K562 (cell line): ENCODE data around the gene ANAPC16. TPM values are rescaled to one million over a fixed set of nuclear protein-coding genes. Genes with fewer than 3 reads are reported as not detected.

Source experiments
- ATAC-seq: fragments of 200-7000 bp; cut with Tn5 transposase; 3 replicates; pipeline ENCODE4 v1.9.1; 2020; ENCODE audit warnings: moderate library complexity
- BruUV-seq: library from RNA; stranded (reverse); fragments of 400-500 nt; replicated peaks from 2 replicates; lab custom pipeline; 2021; lab: Mats Ljungman, UMichigan
- CTCF ChIA-PET: fragments of 300-600 bp; formaldehyde crosslinking; extraction: SDS; loops from one replicate; lab custom pipeline; 2021; ENCODE audit warnings: low intra/inter-chr PET ratio; lab: Yijun Ruan, JAX
- POLR2A ChIA-PET: fragments of 300-600, 350-650 bp; sonication (Branson Sonifier 250); formaldehyde crosslinking; extraction: SDS; loops from one replicate; lab custom pipeline; 2021; ENCODE audit warnings: antibody characterized with exemption, inconsistent platforms; lab: Yijun Ruan, JAX
- DNase-seq, 4 experiments: peaks; one replicate each; pipeline versions ENCODE4 v3.0.0 to v3.0.0-alpha.2; 2011 to 2018; ENCODE audit warnings: low spot score in 3 of 4, mixed read lengths in 3 of 4; ENCODE audit errors: extremely low read depth in 1 of 4
- FAIRE-seq: peaks from 2 replicates; lab custom pipeline; 2011; peaks lifted over from hg19 to GRCh38; lab: Jason Lieb, UNC
- H2AFZ ChIP-seq: 2 replicates; pipeline ENCODE4 v1.6.0; 2011; ENCODE audit warnings: low read depth, low read length, control low read depth, inconsistent platforms
- H3K27ac ChIP-seq: fragments of 200-600 bp; 3 replicates; pipeline ENCODE4 v1.8.0; 2011; ENCODE audit warnings: low read depth, mild to moderate bottlenecking, control low read depth, inconsistent platforms, low read length, moderate library complexity, mixed read lengths; ENCODE audit errors: extremely low read depth
- H3K27me3 ChIP-seq, 2 experiments: fragments of 300-600 bp in 1 of 2; 2 replicates in 1 of 2; 3 replicates in 1 of 2; pipeline versions ENCODE4 v1.6.0 to v1.8.0; 2011; ENCODE audit warnings: inconsistent platforms in 2 of 2, low read length in 2 of 2, mild to moderate bottlenecking in 1 of 2, mixed read lengths in 1 of 2, moderate library complexity in 1 of 2; ENCODE audit not compliant: control insufficient read depth in 2 of 2, insufficient read depth in 2 of 2
- H3K36me3 ChIP-seq: fragments of 300-600 bp; 3 replicates; pipeline ENCODE4 v1.8.0; 2011; ENCODE audit warnings: mild to moderate bottlenecking, low read length, inconsistent platforms; ENCODE audit not compliant: control insufficient read depth, insufficient read depth
- H3K4me1 ChIP-seq, 2 experiments: fragments of 200-600 bp in 1 of 2; replicated peaks in 1 of 2; 2 replicates in 1 of 2; 3 replicates in 1 of 2; pipeline versions ENCODE4 v1.5.1 to v1.8.0; 2011; ENCODE audit warnings: inconsistent platforms in 2 of 2, low read length in 2 of 2, mild to moderate bottlenecking in 1 of 2, mixed read lengths in 1 of 2, moderate library complexity in 1 of 2; ENCODE audit not compliant: control insufficient read depth in 2 of 2, insufficient read depth in 2 of 2
- H3K4me2 ChIP-seq: 2 replicates; pipeline ENCODE4 v1.6.1; 2011; ENCODE audit warnings: low read length, control low read depth, inconsistent platforms, mixed read lengths; ENCODE audit not compliant: insufficient read depth
- H3K4me3 ChIP-seq: fragments of 200-600 bp; sonication (generic), shearing (Covaris generic); 2 replicates; pipeline ENCODE4 v1.5.1; 2016; ENCODE audit warnings: control low read depth, inconsistent platforms
- H3K79me2 ChIP-seq: fragments of 200-600 bp; 3 replicates; pipeline ENCODE4 v1.8.0; 2011; ENCODE audit warnings: low read length, inconsistent platforms; ENCODE audit not compliant: control insufficient read depth, insufficient read depth
- H3K9ac ChIP-seq, 2 experiments: 2 replicates each; pipeline versions ENCODE4 v1.6.0 to v1.6.1; 2011; ENCODE audit warnings: low read depth in 2 of 2, low read length in 2 of 2, control low read depth in 1 of 2, inconsistent platforms in 1 of 2, mild to moderate bottlenecking in 1 of 2, mixed read lengths in 1 of 2; ENCODE audit not compliant: insufficient read depth in 1 of 2
- H3K9me1 ChIP-seq: one replicate; pipeline ENCODE4 v1.6.0; 2011; ENCODE audit warnings: inconsistent platforms, mild to moderate bottlenecking, low read length, moderate library complexity; ENCODE audit not compliant: control insufficient read depth, insufficient read depth
- H3K9me3 ChIP-seq: replicated peaks from 2 replicates; pipeline ENCODE4 v1.5.1; 2011; ENCODE audit warnings: low read depth, low read length, inconsistent platforms; ENCODE audit not compliant: control insufficient read depth, insufficient read depth
- H4K20me1 ChIP-seq: replicated peaks from 2 replicates; pipeline ENCODE4 v1.6.1; 2011; ENCODE audit warnings: low read length, inconsistent platforms, mixed read lengths; ENCODE audit not compliant: control insufficient read depth, insufficient read depth
- ARID3A ChIP-seq: IDR thresholded peaks from 2 replicates; pipeline ENCODE4 v1.6.1; 2012; ENCODE audit warnings: low read depth, low read length, improper control_type of control experiment, borderline replicate concordance
- EHMT2 ChIP-seq: fragments of 450-650 bp; IDR thresholded peaks from 2 replicates; pipeline ENCODE4 v1.6.1; 2018; ENCODE audit warnings: antibody characterized with exemption
- HMG20B ChIP-seq: fragments of 250-450 bp; sonication (Bioruptor Pico); IDR thresholded peaks from 2 replicates; pipeline ENCODE4 v1.5.0; 2021; ENCODE audit warnings: mild to moderate bottlenecking
- JUNB ChIP-seq: fragments of 450-650 bp; formaldehyde crosslinking; conservative IDR thresholded peaks from 2 replicates; pipeline ENCODE4 v1.4.0; 2020; ENCODE audit warnings: mild to moderate bottlenecking
- KDM1A ChIP-seq, 2 experiments: fragments of 450-650 bp; IDR thresholded peaks; 2 replicates each; pipeline ENCODE4 v1.6.1; 2016; ENCODE audit warnings: mild to moderate bottlenecking in 2 of 2
- MAX ChIP-seq: sonication (generic); formaldehyde crosslinking; IDR thresholded peaks from 2 replicates; pipeline ENCODE4 v1.9.0; 2022; ENCODE audit warnings: mild to moderate bottlenecking, missing genetic modification reagents
- RBBP5 ChIP-seq: fragments of 200-600 bp; sonication (generic); IDR thresholded peaks from 2 replicates; pipeline ENCODE4 v1.6.1; 2012; ENCODE audit warnings: borderline replicate concordance, mild to moderate bottlenecking, low read length, control low read depth, inconsistent platforms; ENCODE audit not compliant: insufficient read depth, poor library complexity, severe bottlenecking
- RBFOX2 ChIP-seq: fragments of 200-400 bp; formaldehyde crosslinking; IDR thresholded peaks from 2 replicates; pipeline ENCODE4 v1.6.1; 2017; ENCODE audit warnings: low read depth, mild to moderate bottlenecking, low read length, moderate library complexity
- RBM22 ChIP-seq: fragments of 200-400 bp; formaldehyde crosslinking; IDR thresholded peaks from 2 replicates; pipeline ENCODE4 v1.6.1; 2018; ENCODE audit warnings: low read length, low read depth; ENCODE audit not compliant: poor library complexity, severe bottlenecking
- THRA ChIP-seq: fragments of 450-650 bp; IDR thresholded peaks from 2 replicates; pipeline ENCODE4 v1.6.1; 2017; ENCODE audit warnings: mild to moderate bottlenecking, moderate library complexity
- WHSC1 ChIP-seq: IDR thresholded peaks from one replicate; pipeline ENCODE4 v1.6.1; 2012; ENCODE audit warnings: low read length, control low read depth, inconsistent platforms
- ZBTB26 ChIP-seq: fragments of 450-650 bp; formaldehyde crosslinking; IDR thresholded peaks from 2 replicates; pipeline ENCODE4 v1.4.0; 2022; ENCODE audit warnings: missing genetic modification characterization
- ZBTB33 ChIP-seq: sonication (generic); formaldehyde crosslinking; IDR thresholded peaks from 2 replicates; pipeline ENCODE4 v1.8.1; 2023; ENCODE audit warnings: mild to moderate bottlenecking, missing genetic modification reagents
- WGBS: fragments of 100-300 bp; shearing (Covaris generic); methylation state at CpG from one replicate; pipeline ENCODE4 v1.1.6; 2016; ENCODE audit warnings: low coverage, mixed read lengths; ENCODE audit not compliant: insufficient coverage; ENCODE audit errors: missing lambda C conversion rate; 5-methylcytosine and 5-hydroxymethylcytosine counted together
- in situ Hi-C: fragments of 300-500 bp; cut with MboI; formaldehyde crosslinking; loops from 4 replicates; pipeline ENCODE4 v1.15.0; 2018; ENCODE audit warnings: inconsistent platforms, mixed read lengths
- intact Hi-C: fragments of 100-400 bp; cut with micrococcal nuclease; formaldehyde crosslinking; loops from 2 replicates; pipeline ENCODE4 v1.14.2; 2022
- polyA plus RNA-seq, 8 experiments: library from polyadenylated mRNA; depleted of rRNA in 4 of 8; stranded (reverse) in 5 of 8; unstranded in 3 of 8; fragments of >200 nt; fragmentation: Nextera tagmentation in 2 of 8; fragmentation: Illumina TruSeq in 1 of 8; extraction: Ambion mirVana in 2 of 8; extraction: Trizol in 1 of 8; gene quantifications; 2 replicates each; pipeline versions ENCODE4 v1.2.1 to v1.2.3, GENCODE V29; 2011 to 2014; ENCODE audit warnings: inconsistent platforms in 1 of 8, missing spikeins in 1 of 8
- total RNA-seq, 7 experiments: library from RNA; depleted of rRNA in 6 of 7; stranded (reverse); fragments of >200 nt in 6 of 7; fragmentation: Illumina TruSeq in 2 of 7; extraction: Trizol in 2 of 7; gene quantifications; 2 replicates each; pipeline versions ENCODE4 v1.2.1 to v1.2.3, GENCODE V29; 2011 to 2021; ENCODE audit warnings: low replicate concordance in 1 of 7

Gene ANAPC16
- total and polyA plus RNA-seq, 9 of the 15 experiments (the other 6 are each of a cell fraction or from before 2014, with no cell fraction given) = 42.6 to 208 (median 108) TPM

- H3K4me2 ChIP-seq = no peak overlapping the region
- H3K9me1 ChIP-seq = no peaks in the 10 kb centered on the region
- peaks cover 28% of the 10 kb centered on the region for H4K20me1 ChIP-seq
- H3K27ac ChIP-seq = no peak overlapping the region; the same call in 2 of the 3 replicates
- ChIA-PET CTCF (no interaction called here), POLR2A (interaction anchor here (0.5 to 10.1 kb wide), 23 partner anchors 8 to 1457 kb away, joined by 3 to 277 read pairs (median 5); partner anchors contain the start of genes ANAPC16 and ASCC1)
- no peaks in the 10 kb centered on the region for H3K9me3 ChIP-seq
- 85% methylated on average over 3 of the region's 3 CpGs for WGBS
- DNase-seq (peak in 1 of 4 experiments; percentile 5), FAIRE-seq (no peak), ATAC-seq (no peak)
- no peak overlapping the region for H3K9ac ChIP-seq
- BruUV-seq = no TSS peak
- no peaks in the 10 kb centered on the region for H3K27me3 ChIP-seq
- peaks cover 17 to 39% of the 10 kb centered on the region in 2 experiments for H3K4me1 ChIP-seq
- no peak overlapping the region for H3K4me3 ChIP-seq
- in situ Hi-C loops = loop anchor here (5.0 to 10.0 kb wide), 2 partner anchors 44 to 607 kb away; no protein-coding TSS in a partner anchor
- peaks cover 37% of the 10 kb centered on the region for H3K79me2 ChIP-seq
- H3K36me3 ChIP-seq = peaks cover 25% of the 10 kb centered on the region
- intact Hi-C loops = loop anchor here (1.0 to 2.0 kb wide), 3 partner anchors 19 to 50 kb away; no protein-coding TSS in a partner anchor
- H2AFZ ChIP-seq = no peak overlapping the region
- TF ChIP-seq ZBTB33 (CRISPR knock-in tag) (no peak), JUNB (no peak), RBBP5 (no peak), WHSC1 (no peak), KDM1A (IDR thresholded peaks at IDR 0.05) (no peak), RBM22 (peak; percentile 68), MAX (no peak), ARID3A (no peak), THRA (no peak), RBFOX2 (peak; percentile 67), EHMT2 (peak; percentile 23; the same call in 1 of the 2 replicates), ZBTB26 (CRISPR knock-in tag) (no peak), HMG20B (CRISPR knock-in tag) (no peak)
Measured at GRCh38 chr10:72277996-72278667, 62.3 kb downstream of the ANAPC16 start.
